Activated naive CD8-positive, alpha-beta T cell treated with anti-CD3 and anti-CD28 coated beads, Interleukin-2, amount 50 U/mL, for 16 hours (primary cell): ENCODE results near the gene ANKRD23.

ENCODE experiments used
- DNase-seq: peaks from one replicate; pipeline ENCODE4 v3.0.0-alpha.2; 2020; ENCODE audit warnings: low read depth, low spot score

ANKRD23 gene

DNA sequence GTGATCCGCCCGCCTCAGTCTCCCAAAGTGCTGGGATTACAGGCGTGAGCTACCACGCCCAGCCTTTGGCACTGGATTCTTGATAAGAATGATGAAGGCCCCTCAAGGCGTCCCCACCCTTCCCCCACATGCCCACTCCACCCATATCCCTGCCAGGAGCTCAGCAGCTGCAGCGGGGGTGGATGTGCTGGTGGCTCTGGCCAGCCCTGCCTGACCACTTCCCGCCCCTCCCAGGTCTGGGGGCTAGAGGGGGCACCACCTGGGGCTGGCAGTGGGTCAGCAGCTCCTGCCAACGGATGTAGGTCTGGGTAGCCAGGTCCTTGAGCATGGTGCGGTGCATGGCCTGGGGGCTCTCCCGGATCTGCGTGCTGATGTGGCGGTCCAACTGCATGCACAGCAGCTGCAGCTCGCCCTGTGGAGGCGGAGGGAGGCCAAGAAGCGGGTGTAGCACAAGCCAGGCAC, 33.8 kb upstream of the ANKRD23 start:
- no peak for DNase-seq

DNA sequence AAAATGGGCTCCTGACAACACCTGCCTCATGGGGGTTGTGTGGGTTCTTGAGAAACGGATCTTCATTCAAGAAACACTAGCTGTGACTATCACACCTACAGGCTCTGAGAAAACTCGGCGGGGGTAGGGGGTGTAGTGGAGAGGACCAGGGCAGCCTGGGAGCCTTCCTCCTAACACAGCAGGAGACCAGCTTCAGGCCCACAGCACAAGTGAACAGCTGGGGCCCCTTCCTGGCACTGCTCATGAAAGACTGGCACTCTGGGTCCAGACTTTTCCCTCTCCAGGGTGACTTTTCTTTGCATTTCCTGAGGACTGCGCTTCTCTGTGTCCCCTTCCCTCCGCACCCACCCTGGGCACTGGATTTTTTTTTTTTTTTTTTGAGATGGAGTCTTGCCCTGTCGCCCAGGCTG, 33.2 kb upstream of the ANKRD23 start:
- DNase-seq, result no peak

DNA sequence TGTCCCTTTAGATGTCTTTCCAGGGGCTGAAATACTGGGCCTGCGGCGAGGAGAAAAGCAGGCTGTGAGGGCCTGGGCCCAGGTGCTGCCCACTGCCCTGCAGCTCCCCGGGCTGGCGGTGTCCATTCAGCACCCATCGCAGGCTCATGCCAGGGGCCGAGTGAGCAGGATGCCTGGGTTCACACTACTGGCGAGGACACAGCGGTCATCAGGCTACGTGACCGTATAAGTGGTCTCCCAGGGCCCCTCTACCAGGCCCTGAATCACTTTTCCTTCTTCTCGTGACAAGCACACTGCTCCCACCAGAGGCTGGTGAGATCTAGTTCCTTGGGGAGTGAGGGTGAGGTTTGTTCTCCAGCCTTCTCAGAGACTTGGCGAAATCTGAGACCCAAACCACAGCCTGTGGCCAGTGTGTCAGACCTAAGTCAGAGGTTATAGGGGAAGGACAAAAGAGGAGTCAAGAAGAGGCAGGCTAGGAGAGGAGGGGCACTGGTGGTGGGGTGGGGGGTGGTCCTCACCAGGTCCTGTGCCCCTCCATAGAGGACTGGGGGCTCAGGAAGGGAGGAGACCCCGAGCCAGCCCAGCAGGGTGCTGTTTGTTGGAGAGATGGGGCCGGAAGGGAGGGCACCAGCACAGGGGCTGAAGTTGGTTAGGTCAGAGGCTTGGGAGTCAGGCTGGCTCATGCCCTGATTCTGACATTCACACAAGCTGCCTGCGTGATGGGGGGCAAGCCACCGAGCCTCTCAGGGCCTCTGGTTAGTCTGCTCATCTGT, 32.6 kb upstream of the ANKRD23 start:
- DNase-seq, result no peak

DNA sequence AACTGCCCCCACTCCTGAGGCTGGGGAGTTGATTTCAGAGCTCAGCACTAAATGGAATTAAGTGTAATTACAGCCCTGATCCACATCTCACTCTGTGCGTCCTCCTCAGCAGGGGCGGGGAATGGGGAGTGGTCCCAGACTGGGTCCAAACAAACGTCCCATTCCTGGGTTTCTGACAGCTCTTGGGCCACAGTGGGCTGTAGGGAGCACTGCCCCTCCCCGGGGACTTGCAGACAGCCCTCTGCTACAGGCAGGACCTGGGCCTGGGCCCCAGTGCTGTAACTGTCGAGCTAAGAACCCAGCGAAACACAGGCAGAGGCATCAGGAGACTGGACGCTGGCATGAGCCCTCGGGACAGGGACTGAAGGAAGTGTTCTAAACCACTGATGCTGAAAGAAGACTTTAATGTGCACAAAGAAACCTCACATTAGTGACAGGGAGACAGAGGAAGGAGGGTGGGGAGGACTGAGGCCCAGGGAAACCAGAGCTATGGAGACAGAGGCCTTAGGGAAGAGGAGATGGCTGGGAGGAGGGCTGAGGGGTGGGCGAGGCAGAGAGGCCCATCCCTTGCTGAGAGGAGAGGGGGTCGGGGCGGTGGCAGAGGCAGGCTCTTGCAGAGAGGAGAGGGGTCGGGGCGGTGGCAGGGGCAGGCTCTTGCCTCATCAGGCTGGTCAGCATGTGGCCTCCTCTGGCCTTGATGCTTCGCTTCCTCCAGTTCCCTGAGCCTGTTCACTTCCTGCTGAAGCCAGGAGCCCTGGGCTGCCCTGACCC, 31.9 kb upstream of the ANKRD23 start:
- no peak for DNase-seq

DNA sequence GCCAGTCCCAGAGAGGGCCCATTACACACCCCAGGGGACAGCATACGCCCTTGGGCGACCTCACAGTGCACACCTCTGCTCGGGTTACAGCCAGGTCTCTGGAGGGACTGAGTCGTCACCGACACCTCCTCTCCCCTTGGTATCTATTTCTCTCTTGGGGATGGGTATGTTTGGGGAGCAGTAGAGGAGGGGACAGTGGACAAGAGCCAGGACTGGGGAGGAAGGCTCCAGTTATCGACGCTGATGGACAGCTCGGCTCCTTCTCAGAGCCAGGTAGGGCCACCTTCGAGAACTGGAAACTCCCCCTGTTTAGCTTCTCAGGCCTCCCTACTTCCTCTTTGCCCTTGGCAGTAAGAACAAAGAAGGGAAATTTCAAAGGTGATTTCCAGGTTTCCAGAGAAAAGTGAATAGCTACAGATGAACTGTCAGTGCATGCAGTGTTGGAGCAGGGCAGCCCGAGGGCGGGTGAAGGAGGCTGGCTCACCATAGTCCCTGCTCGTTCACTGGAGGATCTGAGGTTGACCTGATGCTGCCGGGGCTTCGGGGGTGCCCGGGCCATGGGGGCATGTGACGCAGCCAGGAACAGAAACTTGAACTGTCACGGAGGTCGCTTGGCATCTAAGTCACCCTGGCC, 30.5 kb upstream of the ANKRD23 start:
- DNase-seq, result no peak

DNA sequence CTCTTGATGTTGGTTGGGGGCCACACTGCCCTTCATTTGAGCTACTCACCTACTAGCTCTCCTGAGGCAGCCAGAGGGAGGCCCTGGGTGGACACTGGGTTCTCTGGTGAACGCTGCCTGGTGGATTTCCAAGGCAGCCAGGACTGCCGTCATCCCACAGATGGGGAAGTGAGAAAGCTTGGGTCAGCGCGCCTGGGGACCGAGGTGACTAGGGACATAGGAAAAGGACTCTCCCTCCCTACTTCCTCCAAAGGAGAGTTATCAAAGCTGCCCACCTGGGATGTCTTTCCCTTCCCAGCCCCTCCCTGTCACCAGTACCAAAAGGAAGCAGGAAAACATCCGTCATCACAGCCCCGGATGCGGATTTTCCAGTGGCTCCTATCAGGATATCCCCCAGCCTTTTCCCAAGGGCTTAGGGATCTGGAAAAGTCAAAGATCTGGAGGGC, 29.9 kb upstream of the ANKRD23 start:
- DNase-seq, result no peak

DNA sequence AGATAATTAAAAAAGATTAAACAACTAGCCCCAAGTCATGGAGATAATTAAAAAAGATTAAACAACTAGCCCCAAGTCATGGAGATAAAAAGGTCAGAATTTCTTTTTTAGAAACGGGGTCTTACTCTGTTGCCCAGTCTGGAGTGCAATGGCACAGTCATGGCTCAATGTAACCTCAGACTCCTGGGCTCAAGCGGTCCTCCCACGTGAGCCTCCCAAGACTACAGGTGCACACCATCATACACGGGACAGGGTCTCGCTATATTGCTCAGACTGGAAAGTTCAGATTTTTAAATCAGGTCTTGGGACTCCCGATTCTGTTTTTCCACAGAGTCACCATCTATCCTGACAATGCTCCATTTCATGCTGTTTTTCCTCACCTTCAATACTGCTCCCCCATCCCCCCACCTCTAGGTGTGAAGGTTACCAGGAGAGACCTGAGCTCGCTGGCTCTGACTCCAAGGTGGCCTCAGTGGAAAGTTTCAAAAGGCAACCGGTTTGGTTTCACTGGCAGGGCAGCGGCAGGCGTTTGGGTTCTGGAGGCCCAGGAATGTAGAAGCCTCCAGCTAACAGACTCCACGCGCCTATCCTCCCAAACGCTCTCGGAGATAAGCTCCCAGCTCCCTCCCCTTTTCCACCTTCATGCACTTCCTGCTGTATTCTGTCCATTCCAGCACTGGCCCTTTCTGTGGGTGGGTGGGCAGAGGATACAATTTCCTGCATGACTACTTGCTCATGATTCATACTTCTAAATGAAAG, 28.9 kb upstream of the ANKRD23 start:
- no peak for DNase-seq

DNA sequence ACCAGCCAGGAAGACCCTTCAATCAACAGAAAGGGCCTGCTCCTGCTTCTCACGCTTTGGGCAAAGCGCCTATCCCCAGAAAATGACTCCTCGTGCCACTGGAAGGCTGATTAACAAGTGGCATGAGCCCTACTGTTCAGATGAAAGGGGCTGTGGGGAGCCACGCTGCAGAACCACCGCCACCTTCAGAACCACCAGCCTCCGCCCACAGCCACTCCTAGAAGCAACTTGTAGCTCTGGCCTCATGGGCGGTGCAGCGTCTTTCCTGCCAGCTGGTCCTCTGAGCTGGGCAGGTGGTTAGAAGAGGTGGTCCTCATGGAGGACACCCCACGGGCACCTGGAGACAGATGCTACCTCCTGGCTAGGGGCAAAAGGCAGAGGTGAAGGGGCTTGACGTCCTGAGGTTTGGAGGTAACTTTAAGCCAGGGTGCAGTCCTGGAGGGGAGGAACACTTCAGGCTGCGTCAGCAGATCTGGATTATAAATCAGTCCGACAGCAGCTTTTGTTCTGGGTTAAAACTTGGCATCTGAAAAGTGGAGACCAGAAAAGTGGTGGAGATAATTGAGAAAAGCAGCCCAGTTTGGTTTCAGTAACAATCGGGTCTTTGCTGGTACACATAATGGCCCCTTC, 26.9 kb upstream of the ANKRD23 start:
- no peak for DNase-seq

DNA sequence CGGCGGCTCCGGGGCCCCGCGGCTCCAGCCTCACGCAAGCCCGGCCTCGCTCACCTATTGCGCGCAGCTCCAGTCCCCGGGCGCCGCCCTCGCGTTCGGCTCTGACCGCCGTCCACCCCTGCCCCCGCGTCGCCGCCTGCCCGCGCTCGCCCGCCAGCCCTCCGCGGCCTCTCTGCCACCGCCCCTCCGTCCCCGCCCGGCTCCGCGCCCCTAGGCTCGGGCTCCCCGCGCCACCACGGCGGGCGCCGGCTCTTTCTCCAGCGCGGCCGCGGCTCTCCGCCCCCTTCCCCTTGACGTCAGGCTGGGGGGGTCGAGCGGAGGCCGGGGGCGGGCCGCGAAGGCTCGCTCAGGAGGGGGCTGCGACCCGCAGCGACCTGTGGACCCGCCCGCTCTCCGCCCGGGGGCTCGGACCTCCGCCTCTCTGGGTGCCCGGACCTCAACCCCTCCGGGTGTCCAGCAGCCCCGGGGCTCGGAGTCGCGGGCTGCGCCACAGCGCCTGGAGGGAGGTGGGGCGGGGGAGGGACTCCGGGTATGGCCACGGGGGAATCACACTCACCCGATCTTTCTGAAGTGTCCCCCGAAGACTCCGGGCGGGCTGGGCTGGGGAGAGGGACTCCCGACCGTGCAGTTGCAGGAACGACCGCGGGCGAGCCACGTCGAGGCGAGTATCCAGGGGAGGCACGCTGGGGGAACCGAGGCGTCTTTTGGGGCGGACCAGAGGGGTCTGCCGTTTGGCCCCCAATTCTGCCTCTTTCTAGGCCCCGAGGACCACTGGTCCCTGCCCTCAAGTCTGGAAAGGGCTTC, 26.2 kb upstream of the ANKRD23 start, which contains the start of gene SEMA4C:
SEMA4C (minus strand) TSS at position 259 of the 804 bp plus-strand sequence. CDS start 2,194 bp downstream, outside the sequence.
- DNase-seq, result no peak

DNA sequence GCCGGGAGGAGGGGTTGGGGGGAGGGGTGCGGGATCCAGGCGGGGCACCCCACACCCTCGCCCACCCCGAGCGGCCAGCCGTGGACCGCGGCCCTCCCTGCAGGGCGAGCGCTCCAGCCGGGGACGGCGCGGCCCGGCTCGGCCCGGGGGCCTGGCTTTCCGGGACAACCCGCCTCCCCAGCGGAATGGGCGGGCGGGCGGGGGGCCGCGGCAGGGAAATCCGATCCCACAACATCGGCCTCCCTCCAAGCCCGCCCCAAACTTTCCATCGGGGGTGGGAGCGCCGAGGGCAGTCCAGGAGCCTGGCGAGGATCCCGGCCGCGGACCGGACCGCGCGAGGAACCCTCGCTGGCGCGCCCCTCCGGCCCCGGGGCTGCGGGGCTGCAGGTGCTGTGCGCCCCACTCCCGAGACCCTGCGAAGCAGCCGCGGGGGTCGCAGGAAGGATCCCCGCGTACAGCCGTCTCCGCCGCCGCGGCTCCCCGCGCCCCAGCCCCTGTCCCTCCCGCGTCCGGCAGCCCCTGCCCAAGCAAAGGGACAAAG, 25.5 kb upstream of the ANKRD23 start:
- DNase-seq, result no peak

DNA sequence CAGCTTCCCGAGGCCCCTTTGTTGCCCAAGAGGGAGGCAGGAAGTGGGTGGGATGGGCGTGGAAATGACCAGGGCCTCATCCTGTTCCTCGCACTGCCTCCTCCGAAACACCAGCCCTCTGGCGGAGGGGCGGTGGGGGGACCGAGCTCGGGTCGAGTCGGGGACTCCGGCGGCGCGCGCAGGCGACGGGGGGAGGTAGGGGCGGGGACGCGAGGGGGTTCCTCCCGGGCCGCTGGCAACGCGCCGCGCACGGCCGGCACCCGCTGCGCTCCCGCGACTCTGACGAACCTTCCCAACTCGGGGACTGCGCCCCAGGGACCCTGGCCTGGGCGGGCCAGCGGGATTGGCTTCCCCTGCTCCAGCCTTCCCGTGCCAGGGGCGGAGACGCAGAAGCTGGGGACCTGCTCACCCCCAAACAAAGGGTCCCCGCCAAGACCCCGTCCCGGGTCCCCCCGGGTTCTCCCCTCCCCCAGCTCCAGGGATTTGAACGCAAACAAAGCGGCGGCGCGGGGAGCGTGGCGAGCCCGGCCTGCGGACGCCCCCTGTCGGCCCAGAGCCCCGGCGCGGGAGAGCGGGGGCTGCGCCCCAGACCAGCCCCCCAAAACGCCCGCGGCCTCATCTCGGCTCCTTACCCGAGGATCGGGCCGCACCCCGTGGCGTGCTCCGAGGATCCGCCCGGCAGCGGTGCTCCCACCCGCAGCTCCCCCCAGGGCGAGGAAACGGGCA, 24.9 kb upstream of the ANKRD23 start:
- DNase-seq, result peak; percentile 27

DNA sequence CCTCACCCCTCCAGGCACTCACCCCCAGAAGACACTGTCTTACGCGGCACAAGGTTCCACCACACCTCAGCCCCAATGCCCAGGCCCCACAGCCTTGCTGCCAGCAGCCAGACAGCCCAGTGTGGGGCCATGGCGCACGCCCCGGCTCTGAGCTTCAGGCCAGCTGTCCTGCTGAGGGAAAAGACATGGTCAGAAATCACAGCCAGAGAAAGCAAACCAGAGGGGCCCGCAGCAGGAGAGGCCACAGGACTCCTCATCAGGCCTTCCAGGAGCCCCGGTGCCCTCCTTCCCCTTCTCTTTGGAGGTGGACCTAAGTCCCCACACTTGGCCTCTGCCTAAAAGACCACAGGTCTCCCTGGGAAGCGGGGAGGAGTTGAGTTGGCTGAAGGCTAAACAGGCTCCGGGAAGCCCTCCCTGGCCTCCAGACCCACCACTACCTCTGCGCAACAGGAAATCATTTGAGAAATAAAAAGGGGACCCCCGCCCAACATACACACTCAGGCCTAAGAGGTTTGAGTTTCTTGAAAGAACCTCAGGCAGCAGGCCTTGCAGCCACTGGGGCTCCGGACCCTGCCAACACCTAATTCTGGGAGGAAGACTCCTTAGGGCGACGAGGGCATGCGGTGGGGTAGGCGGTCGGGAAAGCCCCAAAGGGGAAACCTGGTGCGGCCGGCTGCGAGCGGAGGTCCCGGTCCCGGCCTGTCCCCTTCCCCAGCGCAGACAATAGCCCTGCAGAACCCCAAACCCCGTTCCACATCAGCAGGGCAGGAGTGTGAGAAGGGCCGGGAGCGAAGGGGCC, 24.1 kb upstream of the ANKRD23 start:
- no peak for DNase-seq

DNA sequence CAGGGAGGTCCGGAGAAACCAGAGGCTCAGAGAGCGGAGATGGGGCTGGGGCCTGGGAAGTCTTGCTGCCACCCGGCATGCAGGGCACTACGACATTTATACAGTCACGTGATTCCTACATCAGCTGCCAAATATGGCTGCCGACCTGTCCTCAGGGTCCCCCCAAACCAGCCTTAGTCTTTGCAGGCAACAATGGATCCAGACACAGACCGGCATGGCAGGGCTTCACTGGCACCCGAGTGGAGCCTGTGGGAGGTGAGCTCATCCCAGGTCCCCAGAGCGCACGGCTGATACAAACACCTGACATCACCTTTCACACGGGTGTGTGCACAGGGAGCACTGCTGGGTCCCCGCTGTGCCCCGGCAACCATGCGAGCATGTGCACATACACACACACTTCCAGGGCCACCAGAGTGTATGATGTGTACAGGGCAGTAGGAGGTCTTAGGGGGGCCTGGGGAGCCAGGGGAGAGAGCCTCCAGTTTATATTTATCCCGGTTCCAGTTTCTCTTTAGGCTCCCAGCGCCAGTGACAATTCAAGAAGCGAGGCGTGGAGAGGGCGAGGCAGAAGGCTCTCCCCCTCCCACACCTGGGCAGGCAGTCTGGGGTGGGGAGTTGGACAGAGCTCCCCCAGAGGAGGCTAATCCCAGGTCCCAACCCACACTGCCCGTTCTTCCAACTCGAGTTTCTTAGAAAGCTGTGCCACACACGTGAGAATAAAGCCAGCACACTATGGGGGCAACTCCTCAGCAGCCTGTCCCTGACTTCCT, 23.4 kb upstream of the ANKRD23 start:
- no peak for DNase-seq

DNA sequence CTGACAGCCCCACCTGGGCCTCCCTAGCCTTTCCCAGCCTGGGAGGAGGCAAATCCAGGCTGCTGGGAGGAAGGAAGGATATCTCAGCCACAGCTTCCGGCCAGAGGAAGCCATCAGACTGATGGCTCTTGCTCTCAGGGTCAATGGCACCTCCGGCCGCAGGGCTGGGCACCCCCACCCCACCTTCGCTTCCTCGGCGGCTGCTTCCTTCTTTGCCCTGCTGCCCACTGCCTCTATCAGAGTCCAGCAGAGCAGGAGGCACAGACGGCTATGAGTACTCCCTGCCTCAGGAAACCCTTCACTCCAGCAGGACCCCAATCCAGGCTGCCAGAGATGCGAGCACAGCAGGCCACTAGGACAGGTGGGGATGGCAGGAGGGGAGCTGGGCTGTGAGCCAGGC, 22.8 kb upstream of the ANKRD23 start:
- no peak for DNase-seq

DNA sequence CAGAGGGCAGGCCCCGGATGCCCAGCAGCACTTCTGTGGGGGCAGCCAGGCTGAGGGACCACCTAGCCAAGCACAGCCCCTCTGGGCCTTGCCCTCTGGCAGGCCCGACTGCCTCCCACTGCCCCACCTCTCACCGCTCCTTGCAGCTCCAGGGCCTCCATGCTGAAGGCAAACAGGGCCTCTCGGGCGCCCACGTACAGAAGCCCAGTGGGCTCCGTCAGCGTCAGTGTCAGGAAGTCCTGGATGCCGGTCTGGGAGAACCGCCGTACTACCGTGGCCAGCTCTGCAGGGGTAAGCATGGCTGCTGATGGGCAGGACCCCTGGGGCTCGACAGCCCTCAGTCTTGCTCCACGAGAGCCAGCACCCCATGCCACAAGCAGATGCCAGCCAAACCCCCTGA, 22.3 kb upstream of the ANKRD23 start:
- no peak for DNase-seq

DNA sequence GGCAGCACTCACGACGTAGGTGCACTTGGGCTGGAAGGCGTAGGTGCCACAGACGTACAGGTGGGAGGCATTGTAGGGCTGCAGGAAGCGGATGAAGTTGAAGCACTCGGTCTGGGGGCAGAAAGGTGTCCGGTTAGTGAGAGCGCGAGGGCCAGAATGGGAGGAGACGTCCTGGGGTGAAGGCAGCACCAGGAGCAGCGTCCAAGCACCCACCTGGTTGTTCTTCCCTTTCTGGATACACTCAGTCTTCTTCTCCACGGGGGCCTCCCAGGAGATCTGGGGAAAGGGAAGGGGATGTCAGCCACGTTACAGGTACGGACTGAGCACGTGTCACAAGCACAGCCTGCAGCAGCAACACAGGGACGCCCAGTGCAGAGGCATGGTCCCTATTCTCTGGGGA, 21.8 kb upstream of the ANKRD23 start:
- no peak for DNase-seq

DNA sequence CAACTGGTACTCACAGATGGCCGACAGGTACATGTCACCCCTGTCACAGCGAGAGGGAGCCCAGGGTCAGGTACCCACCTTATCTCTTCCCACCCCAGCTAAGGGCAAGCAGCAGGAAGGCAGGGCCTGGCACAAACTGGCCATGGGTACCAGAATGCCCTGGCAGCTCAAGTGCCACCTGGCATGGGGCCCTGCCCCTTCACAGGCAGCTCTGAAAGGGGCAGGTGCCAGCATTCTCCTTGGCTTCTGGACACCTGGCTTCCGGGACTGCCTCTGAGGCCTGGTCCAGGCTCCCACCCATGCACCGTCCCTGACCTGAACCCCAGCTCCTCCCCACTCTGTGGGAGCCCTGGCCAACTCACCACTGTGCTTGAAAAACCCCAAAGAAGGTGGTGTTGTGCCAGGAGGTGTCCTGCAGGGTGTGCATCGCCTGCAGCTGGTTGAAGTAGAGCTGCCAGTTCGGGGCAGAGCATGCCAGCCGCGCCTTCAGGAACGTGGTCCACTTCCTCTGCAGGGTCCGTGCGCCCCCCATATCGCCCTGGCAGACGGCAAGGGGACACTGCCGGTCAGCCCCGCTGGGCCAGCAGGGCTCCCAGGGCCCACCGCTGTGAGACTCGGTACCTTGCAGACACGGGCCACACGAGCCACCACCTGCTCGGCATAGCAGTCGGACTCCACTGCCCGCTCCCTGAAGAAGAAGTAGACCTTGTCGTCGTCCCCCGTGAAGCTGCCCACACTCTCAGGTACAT, 20.7 kb upstream of the ANKRD23 start:
- DNase-seq, result no peak
